ENCODE measurements around the gene TMEM132D.

TMEM132D gene

GRCh38 chr12:129753586-129753985 is 150.2 kb downstream of the TMEM132D start:
- ChIA-PET POLR2A (no interaction called here), CTCF (no interaction called here)
- H3K36me3 ChIP-seq (ENCODE audit: control insufficient read depth in 2 of 2, insufficient read depth in 1 of 2, low read length in 2 of 2), result no peaks in the 10 kb centered on the region
- no peak overlapping the region for H3K4me3 ChIP-seq (ENCODE audit: low read depth, low read length)
- TF ChIP-seq ZNF555 (tag by site-specific recombination; conservative IDR thresholded peaks at IDR 0.05), result no peak
- TF ChIP-seq ZNF561 (tag by site-specific recombination; IDR thresholded peaks at IDR 0.05; ENCODE audit: borderline replicate concordance), result no peak
- no peak for TF ChIP-seq ZNF354C (tag by site-specific recombination; IDR thresholded peaks at IDR 0.05; ENCODE audit: borderline replicate concordance, low read depth)
- TF ChIP-seq TRIM28 (IDR thresholded peaks at IDR 0.05; ENCODE audit: borderline replicate concordance, low read length), result no peak
- no peak for TF ChIP-seq ZNF114 (tag by site-specific recombination; IDR thresholded peaks at IDR 0.05)
- no peak for TF ChIP-seq ZNF335 (tag by site-specific recombination; conservative IDR thresholded peaks at IDR 0.05)
- no peak for TF ChIP-seq ZNF426 (tag by site-specific recombination; IDR thresholded peaks at IDR 0.05)
- no peak for TF ChIP-seq ZNF292 (tag by site-specific recombination; IDR thresholded peaks at IDR 0.05; ENCODE audit: borderline replicate concordance, low read depth)
- no peak overlapping the region for H3K27ac ChIP-seq (ENCODE audit: extremely low read depth, low read depth, low read length)
- H3K9me3 ChIP-seq (ENCODE audit: control insufficient read depth, insufficient read depth, low read depth, low read length), result no peaks in the 10 kb centered on the region
- no peaks in the 10 kb centered on the region for H3K4me1 ChIP-seq (ENCODE audit: control insufficient read depth, insufficient read depth, low read length)

DNA sequence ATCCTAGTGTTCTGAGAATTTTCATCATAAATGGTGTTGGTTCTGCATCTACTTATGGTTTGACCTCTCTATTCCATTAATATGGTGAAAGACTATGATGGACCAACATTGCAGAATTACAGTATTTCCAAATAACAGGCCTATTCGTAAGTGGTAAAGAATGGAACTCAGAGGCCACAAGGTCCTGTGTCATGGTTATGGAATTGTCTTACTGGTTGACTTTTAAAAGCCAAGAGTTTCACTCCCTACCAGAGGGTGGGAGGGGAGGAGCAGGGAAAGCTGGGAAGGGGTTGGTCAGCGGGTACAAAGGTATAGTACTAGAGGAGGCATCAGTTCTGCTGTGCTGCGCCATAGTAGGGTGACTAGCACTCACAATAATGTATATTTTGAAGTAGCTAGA is 153.4 kb downstream of the TMEM132D start:
- TF ChIP-seq ZNF558 (tag by site-specific recombination; IDR thresholded peaks at IDR 0.05) (no peak), IKZF3 (tag by site-specific recombination; IDR thresholded peaks at IDR 0.05) (no peak), ZNF596 (tag by site-specific recombination; IDR thresholded peaks at IDR 0.05) (no peak), ZNF76 (tag by site-specific recombination; IDR thresholded peaks at IDR 0.05; ENCODE audit: borderline replicate concordance, low read depth) (no peak), ZNF600 (tag by site-specific recombination; IDR thresholded peaks at IDR 0.05) (no peak), ZBTB8A (tag by site-specific recombination; IDR thresholded peaks at IDR 0.05) (no peak), SETDB1 (IDR thresholded peaks at IDR 0.05; ENCODE audit: insufficient read length, low read length) (no peak), ZSCAN23 (tag by site-specific recombination; IDR thresholded peaks at IDR 0.05) (no peak), EGR2 (tag by site-specific recombination; IDR thresholded peaks at IDR 0.05; ENCODE audit: low read depth) (no peak), AEBP2 (tag by site-specific recombination; IDR thresholded peaks at IDR 0.05; ENCODE audit: borderline replicate concordance) (no peak), ZNF354C (tag by site-specific recombination; IDR thresholded peaks at IDR 0.05; ENCODE audit: borderline replicate concordance, low read depth) (no peak)
- TF ChIP-seq, protein P1, sequence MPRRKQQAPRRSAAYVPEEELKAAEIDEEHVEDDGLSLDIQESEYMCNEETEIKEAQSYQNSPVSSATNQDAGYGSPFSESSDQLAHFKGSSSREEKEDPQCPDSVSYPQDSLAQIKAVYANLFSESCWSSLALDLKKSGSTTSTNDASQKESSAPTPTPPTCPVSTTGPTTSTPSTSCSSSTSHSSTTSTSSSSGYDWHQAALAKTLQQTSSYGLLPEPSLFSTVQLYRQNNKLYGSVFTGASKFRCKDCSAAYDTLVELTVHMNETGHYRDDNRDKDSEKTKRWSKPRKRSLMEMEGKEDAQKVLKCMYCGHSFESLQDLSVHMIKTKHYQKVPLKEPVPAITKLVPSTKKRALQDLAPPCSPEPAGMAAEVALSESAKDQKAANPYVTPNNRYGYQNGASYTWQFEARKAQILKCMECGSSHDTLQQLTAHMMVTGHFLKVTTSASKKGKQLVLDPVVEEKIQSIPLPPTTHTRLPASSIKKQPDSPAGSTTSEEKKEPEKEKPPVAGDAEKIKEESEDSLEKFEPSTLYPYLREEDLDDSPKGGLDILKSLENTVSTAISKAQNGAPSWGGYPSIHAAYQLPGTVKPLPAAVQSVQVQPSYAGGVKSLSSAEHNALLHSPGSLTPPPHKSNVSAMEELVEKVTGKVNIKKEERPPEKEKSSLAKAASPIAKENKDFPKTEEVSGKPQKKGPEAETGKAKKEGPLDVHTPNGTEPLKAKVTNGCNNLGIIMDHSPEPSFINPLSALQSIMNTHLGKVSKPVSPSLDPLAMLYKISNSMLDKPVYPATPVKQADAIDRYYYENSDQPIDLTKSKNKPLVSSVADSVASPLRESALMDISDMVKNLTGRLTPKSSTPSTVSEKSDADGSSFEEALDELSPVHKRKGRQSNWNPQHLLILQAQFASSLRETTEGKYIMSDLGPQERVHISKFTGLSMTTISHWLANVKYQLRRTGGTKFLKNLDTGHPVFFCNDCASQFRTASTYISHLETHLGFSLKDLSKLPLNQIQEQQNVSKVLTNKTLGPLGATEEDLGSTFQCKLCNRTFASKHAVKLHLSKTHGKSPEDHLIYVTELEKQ (tag by site-specific recombination; IDR thresholded peaks at IDR 0.05; ENCODE audit: borderline replicate concordance), result no peak
- TF ChIP-seq, protein P2, sequence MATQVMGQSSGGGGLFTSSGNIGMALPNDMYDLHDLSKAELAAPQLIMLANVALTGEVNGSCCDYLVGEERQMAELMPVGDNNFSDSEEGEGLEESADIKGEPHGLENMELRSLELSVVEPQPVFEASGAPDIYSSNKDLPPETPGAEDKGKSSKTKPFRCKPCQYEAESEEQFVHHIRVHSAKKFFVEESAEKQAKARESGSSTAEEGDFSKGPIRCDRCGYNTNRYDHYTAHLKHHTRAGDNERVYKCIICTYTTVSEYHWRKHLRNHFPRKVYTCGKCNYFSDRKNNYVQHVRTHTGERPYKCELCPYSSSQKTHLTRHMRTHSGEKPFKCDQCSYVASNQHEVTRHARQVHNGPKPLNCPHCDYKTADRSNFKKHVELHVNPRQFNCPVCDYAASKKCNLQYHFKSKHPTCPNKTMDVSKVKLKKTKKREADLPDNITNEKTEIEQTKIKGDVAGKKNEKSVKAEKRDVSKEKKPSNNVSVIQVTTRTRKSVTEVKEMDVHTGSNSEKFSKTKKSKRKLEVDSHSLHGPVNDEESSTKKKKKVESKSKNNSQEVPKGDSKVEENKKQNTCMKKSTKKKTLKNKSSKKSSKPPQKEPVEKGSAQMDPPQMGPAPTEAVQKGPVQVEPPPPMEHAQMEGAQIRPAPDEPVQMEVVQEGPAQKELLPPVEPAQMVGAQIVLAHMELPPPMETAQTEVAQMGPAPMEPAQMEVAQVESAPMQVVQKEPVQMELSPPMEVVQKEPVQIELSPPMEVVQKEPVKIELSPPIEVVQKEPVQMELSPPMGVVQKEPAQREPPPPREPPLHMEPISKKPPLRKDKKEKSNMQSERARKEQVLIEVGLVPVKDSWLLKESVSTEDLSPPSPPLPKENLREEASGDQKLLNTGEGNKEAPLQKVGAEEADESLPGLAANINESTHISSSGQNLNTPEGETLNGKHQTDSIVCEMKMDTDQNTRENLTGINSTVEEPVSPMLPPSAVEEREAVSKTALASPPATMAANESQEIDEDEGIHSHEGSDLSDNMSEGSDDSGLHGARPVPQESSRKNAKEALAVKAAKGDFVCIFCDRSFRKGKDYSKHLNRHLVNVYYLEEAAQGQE (tag by site-specific recombination; IDR thresholded peaks at IDR 0.05), result no peak
- CTCF ChIA-PET, result interaction anchor here (0.6 kb wide), 1 partner anchor 96 kb away, joined by 5 read pairs; no protein-coding TSS in a partner anchor
- no peaks in the 10 kb centered on the region for H3K36me3 ChIP-seq (ENCODE audit: control insufficient read depth in 2 of 2, insufficient read depth in 1 of 2, low read length in 2 of 2)
- no peaks in the 10 kb centered on the region for H3K4me1 ChIP-seq (ENCODE audit: control insufficient read depth, insufficient read depth, low read length)
- H3K9me3 ChIP-seq (ENCODE audit: control insufficient read depth, insufficient read depth, low read depth, low read length), result no peaks in the 10 kb centered on the region
- H3K27ac ChIP-seq (ENCODE audit: extremely low read depth, low read depth, low read length), result no peak overlapping the region
- no peak overlapping the region for H3K4me3 ChIP-seq (ENCODE audit: low read depth, low read length)
- POLR2A ChIA-PET, result no interaction called here

Data from HEK293 (cell line).